ENCODE data around the gene GRIK1.

The GRIK1 gene

GRCh38 chr21:29904359-29905282 is 35.2 kb downstream of the GRIK1 start (continued):
- TF ChIP-seq, protein P1, sequence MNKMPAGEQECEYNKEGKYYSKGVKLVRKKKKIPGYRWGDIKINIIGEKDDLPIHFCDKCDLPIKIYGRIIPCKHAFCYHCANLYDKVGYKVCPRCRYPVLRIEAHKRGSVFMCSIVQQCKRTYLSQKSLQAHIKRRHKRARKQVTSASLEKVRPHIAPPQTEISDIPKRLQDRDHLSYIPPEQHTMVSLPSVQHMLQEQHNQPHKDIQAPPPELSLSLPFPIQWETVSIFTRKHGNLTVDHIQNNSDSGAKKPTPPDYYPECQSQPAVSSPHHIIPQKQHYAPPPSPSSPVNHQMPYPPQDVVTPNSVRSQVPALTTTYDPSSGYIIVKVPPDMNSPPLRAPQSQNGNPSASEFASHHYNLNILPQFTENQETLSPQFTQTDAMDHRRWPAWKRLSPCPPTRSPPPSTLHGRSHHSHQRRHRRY (tag by site-specific recombination; IDR thresholded peaks at IDR 0.05), result no peak
- TF ChIP-seq ZNF548 (tag by site-specific recombination; IDR thresholded peaks at IDR 0.05), result no peak
- TF ChIP-seq ZNF544 (tag by site-specific recombination; IDR thresholded peaks at IDR 0.05), result no peak
- TF ChIP-seq ZNF138 (tag by site-specific recombination; IDR thresholded peaks at IDR 0.05; ENCODE audit: borderline replicate concordance), result no peak
- TF ChIP-seq AEBP2 (tag by site-specific recombination; IDR thresholded peaks at IDR 0.05; ENCODE audit: borderline replicate concordance), result no peak
- TF ChIP-seq ZNF274 (IDR thresholded peaks at IDR 0.05; ENCODE audit: low read length), result no peak
- no peak for TF ChIP-seq ZNF274 (tag by site-specific recombination; IDR thresholded peaks at IDR 0.05; ENCODE audit: borderline replicate concordance)

DNA sequence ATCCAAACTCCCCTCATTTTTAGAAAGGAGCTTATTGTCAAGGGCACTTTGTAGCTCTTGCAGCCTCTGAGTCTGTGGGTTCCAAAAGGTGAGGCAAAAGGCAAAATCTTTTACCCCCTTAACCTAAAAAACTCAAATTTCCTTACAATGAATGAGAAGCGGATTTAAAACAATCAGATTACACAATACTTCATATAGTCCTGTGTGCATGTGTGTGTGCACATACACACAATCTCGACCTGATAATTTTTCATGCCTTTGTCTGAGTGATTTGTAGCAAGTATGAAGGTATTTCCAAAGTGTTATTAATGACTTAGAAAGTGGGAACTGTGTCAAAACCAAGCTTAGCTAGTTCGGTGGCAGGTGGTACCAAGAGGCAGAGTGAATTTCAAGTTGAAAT is 42.9 kb downstream of the GRIK1 start:
- Histone ChIP-seq H3K4me3 (ENCODE audit: low read depth, low read length) (no peak overlapping the region), H3K4me1 (ENCODE audit: control insufficient read depth, insufficient read depth, low read length) (no peaks in the 10 kb centered on the region), H3K36me3 (ENCODE audit: control insufficient read depth in 2 of 2, insufficient read depth in 1 of 2, low read length in 2 of 2) (no peaks in the 10 kb centered on the region), H3K27ac (ENCODE audit: extremely low read depth, low read depth, low read length) (no peak overlapping the region), H3K9me3 (ENCODE audit: control insufficient read depth, insufficient read depth, low read depth, low read length) (no peaks in the 10 kb centered on the region)
- POLR2A ChIA-PET, result no interaction called here
- CTCF ChIA-PET, result interaction anchor here (0.5 kb wide), 1 partner anchor 537 kb away, joined by 3 read pairs; no protein-coding TSS in a partner anchor
- TF ChIP-seq ZNF473 (tag by site-specific recombination; IDR thresholded peaks at IDR 0.05), result no peak
- TF ChIP-seq ZNF37A (tag by site-specific recombination; IDR thresholded peaks at IDR 0.05), result no peak

GRCh38 chr21:29893687-29894086 is 46.1 kb downstream of the GRIK1 start:
- POLR2A ChIA-PET, result no interaction called here
- no peak overlapping the region for H3K4me3 ChIP-seq (ENCODE audit: low read depth, low read length)
- CTCF ChIA-PET, result no interaction called here
- H3K9me3 ChIP-seq (ENCODE audit: control insufficient read depth, insufficient read depth, low read depth, low read length), result no peaks in the 10 kb centered on the region
- TF ChIP-seq ZNF274 (IDR thresholded peaks at IDR 0.05; ENCODE audit: low read length) (no peak), ZNF274 (tag by site-specific recombination; IDR thresholded peaks at IDR 0.05; ENCODE audit: borderline replicate concordance) (no peak), SALL2 (tag by site-specific recombination; IDR thresholded peaks at IDR 0.05; ENCODE audit: borderline replicate concordance) (no peak), ZNF549 (tag by site-specific recombination; IDR thresholded peaks at IDR 0.05) (no peak), MYNN (tag by site-specific recombination; IDR thresholded peaks at IDR 0.05; ENCODE audit: borderline replicate concordance) (no peak), ZNF629 (tag by site-specific recombination; IDR thresholded peaks at IDR 0.05) (no peak), PRDM2 (tag by site-specific recombination; IDR thresholded peaks at IDR 0.05; ENCODE audit: borderline replicate concordance) (no peak), ZNF19 (tag by site-specific recombination; IDR thresholded peaks at IDR 0.05; ENCODE audit: low read depth) (no peak), ZBTB17 (tag by site-specific recombination; IDR thresholded peaks at IDR 0.05) (no peak), ZNF423 (tag by site-specific recombination; IDR thresholded peaks at IDR 0.05) (no peak), ZBTB48 (tag by site-specific recombination; IDR thresholded peaks at IDR 0.05) (no peak), ZNF560 (tag by site-specific recombination; IDR thresholded peaks at IDR 0.05; ENCODE audit: borderline replicate concordance) (no peak), ZNF121 (tag by site-specific recombination; IDR thresholded peaks at IDR 0.05) (no peak), ZNF555 (tag by site-specific recombination; conservative IDR thresholded peaks at IDR 0.05) (no peak), ZNF521 (tag by site-specific recombination; IDR thresholded peaks at IDR 0.05) (no peak)
- H3K27ac ChIP-seq (ENCODE audit: extremely low read depth, low read depth, low read length), result no peak overlapping the region
- no peaks in the 10 kb centered on the region for H3K36me3 ChIP-seq (ENCODE audit: control insufficient read depth in 2 of 2, insufficient read depth in 1 of 2, low read length in 2 of 2)
- no peaks in the 10 kb centered on the region for H3K4me1 ChIP-seq (ENCODE audit: control insufficient read depth, insufficient read depth, low read length)
